KMS-11 (cell line): ENCODE measurements around the gene POU2AF1.

Source experiments
- H2AFZ ChIP-seq: fragments of 200-600 bp; sonication (generic); 2 replicates; pipeline ENCODE4 v1.6.1; 2016; ENCODE audit warnings: antibody characterized with exemption, mixed run types, low read depth
- H3K27ac ChIP-seq: fragments of 200-600 bp; sonication (generic); 2 replicates; pipeline ENCODE4 v1.6.1; 2016; ENCODE audit warnings: mild to moderate bottlenecking, mixed run types
- H3K27me3 ChIP-seq: fragments of 200-600 bp; sonication (generic); 2 replicates; pipeline ENCODE4 v1.6.1; 2017; ENCODE audit warnings: mild to moderate bottlenecking, low read depth, mixed run types, moderate library complexity; ENCODE audit not compliant: insufficient read depth
- H3K36me3 ChIP-seq: fragments of 200-600 bp; sonication (generic); 2 replicates; pipeline ENCODE4 v1.6.1; 2017; ENCODE audit warnings: mild to moderate bottlenecking, mixed run types; ENCODE audit not compliant: insufficient read depth
- H3K4me1 ChIP-seq: fragments of 200-600 bp; sonication (generic); 2 replicates; pipeline ENCODE4 v1.6.1; 2016; ENCODE audit warnings: mild to moderate bottlenecking, low read depth, mixed run types; ENCODE audit not compliant: poor library complexity, severe bottlenecking
- H3K4me2 ChIP-seq: fragments of 200-600 bp; sonication (generic); 2 replicates; pipeline ENCODE4 v1.7.0; 2016; ENCODE audit warnings: mild to moderate bottlenecking, mixed run types
- H3K4me3 ChIP-seq: fragments of 200-600 bp; sonication (generic); IDR thresholded peaks from 2 replicates; pipeline ENCODE4 v1.6.1; 2017; ENCODE audit warnings: low read depth, low read length, mixed read lengths; ENCODE audit not compliant: insufficient read depth
- H3K79me2 ChIP-seq: fragments of 200-600 bp; sonication (generic); 2 replicates; pipeline ENCODE4 v1.6.1; 2016; ENCODE audit warnings: low read depth, mixed run types; ENCODE audit not compliant: insufficient read depth
- H3K9ac ChIP-seq: fragments of 200-600 bp; sonication (generic); 2 replicates; pipeline ENCODE4 v1.6.1; 2016; ENCODE audit warnings: mild to moderate bottlenecking, mixed run types
- H4K20me1 ChIP-seq: fragments of 200-600 bp; sonication (generic); 2 replicates; pipeline ENCODE4 v1.6.1; 2016; ENCODE audit warnings: mild to moderate bottlenecking, mixed run types; ENCODE audit not compliant: insufficient read depth
- TF ChIP-seq, protein P1 (sequence below): fragments of 200-600 bp; sonication (generic); conservative IDR thresholded peaks from 2 replicates; pipeline ENCODE4 v1.6.1; 2017; ENCODE audit warnings: low read depth, mild to moderate bottlenecking, antibody characterized with exemption, low read length, moderate library complexity, mixed read lengths

POU2AF1 gene

DNA sequence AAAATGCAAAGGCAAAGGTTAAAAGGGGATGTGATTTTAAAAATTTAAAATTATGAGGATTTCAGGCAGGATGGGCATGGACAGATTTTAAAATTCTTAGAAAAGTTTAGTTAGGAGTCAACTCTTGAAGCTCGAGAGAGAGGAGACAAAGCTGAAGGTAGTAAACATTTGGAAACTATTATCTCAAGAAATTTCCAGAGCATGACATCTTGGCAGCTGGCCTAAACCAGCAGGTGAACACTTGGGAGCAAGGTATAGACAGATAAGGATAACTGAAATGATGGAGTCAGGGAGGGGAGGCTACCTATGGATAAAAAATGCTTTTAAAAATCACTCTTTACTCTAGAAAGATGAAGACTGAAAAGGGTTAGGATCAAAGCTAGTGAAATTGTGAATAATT, 67.0 kb downstream of the POU2AF1 start:
- H3K4me1 ChIP-seq = no peaks in the 10 kb centered on the region
- H3K9ac ChIP-seq = no peak overlapping the region
- H4K20me1 ChIP-seq = no peaks in the 10 kb centered on the region
- H3K4me3 ChIP-seq = no peak overlapping the region
- H3K27me3 ChIP-seq = no peaks in the 10 kb centered on the region
- no peak overlapping the region for H3K27ac ChIP-seq
- H3K4me2 ChIP-seq = no peak overlapping the region
- H3K79me2 ChIP-seq = no peaks in the 10 kb centered on the region
- TF ChIP-seq, protein P1, sequence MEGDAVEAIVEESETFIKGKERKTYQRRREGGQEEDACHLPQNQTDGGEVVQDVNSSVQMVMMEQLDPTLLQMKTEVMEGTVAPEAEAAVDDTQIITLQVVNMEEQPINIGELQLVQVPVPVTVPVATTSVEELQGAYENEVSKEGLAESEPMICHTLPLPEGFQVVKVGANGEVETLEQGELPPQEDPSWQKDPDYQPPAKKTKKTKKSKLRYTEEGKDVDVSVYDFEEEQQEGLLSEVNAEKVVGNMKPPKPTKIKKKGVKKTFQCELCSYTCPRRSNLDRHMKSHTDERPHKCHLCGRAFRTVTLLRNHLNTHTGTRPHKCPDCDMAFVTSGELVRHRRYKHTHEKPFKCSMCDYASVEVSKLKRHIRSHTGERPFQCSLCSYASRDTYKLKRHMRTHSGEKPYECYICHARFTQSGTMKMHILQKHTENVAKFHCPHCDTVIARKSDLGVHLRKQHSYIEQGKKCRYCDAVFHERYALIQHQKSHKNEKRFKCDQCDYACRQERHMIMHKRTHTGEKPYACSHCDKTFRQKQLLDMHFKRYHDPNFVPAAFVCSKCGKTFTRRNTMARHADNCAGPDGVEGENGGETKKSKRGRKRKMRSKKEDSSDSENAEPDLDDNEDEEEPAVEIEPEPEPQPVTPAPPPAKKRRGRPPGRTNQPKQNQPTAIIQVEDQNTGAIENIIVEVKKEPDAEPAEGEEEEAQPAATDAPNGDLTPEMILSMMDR = no peak
- no peaks in the 10 kb centered on the region for H3K36me3 ChIP-seq
- H2AFZ ChIP-seq = no peak overlapping the region

DNA sequence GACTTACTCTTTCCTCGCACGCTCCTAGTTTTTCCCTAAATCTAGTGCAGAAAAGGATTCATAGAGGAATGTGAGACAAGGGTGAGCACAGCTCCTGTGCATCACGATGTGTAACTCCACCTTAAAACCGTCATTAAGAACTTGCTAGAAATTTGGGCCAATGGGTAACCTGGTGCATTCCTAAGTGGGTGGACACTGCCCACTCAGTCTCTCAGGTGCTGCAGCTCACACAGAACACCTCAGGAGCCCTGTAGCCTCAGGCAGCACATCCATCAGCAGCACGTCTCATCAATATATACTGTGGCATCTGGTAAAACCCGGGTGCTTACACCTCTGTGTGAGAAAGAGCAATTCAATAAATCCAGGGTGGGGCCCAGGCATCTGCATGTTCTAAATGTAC, 68.4 kb downstream of the POU2AF1 start:
- Histone ChIP-seq H3K4me3 (no peak overlapping the region), H3K27ac (no peak overlapping the region), H3K27me3 (no peaks in the 10 kb centered on the region), H2AFZ (no peak overlapping the region), H3K79me2 (no peaks in the 10 kb centered on the region), H3K9ac (no peak overlapping the region), H3K4me1 (no peaks in the 10 kb centered on the region), H4K20me1 (no peaks in the 10 kb centered on the region), H3K4me2 (no peak overlapping the region), H3K36me3 (no peaks in the 10 kb centered on the region)
- TF ChIP-seq, protein P1 = no peak

DNA sequence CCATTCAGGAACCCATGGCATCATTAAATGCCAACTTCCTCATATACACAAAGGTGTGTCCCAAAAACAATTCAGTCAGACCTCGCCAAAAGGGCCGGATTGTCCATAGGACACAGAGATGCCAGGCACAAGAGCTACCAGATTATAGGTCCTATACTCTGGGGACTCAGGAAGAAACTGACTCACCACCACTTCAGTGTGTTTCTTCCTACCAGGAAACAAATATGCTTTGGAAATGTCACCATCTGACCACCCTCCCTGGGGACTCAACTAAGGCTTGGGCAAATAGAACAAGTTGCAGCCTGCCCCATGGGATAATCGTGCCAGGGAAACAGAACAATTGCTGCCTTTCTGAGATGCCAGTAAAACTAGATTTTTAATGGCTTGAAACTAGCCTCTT, 69.0 kb downstream of the POU2AF1 start:
- no peak overlapping the region for H2AFZ ChIP-seq
- H3K79me2 ChIP-seq = no peaks in the 10 kb centered on the region
- no peaks in the 10 kb centered on the region for H3K4me1 ChIP-seq
- no peak overlapping the region for H3K27ac ChIP-seq
- no peaks in the 10 kb centered on the region for H4K20me1 ChIP-seq
- TF ChIP-seq, protein P1 = no peak
- H3K4me2 ChIP-seq = no peak overlapping the region
- H3K4me3 ChIP-seq = no peak overlapping the region
- no peaks in the 10 kb centered on the region for H3K36me3 ChIP-seq
- no peak overlapping the region for H3K9ac ChIP-seq
- H3K27me3 ChIP-seq = no peaks in the 10 kb centered on the region

DNA sequence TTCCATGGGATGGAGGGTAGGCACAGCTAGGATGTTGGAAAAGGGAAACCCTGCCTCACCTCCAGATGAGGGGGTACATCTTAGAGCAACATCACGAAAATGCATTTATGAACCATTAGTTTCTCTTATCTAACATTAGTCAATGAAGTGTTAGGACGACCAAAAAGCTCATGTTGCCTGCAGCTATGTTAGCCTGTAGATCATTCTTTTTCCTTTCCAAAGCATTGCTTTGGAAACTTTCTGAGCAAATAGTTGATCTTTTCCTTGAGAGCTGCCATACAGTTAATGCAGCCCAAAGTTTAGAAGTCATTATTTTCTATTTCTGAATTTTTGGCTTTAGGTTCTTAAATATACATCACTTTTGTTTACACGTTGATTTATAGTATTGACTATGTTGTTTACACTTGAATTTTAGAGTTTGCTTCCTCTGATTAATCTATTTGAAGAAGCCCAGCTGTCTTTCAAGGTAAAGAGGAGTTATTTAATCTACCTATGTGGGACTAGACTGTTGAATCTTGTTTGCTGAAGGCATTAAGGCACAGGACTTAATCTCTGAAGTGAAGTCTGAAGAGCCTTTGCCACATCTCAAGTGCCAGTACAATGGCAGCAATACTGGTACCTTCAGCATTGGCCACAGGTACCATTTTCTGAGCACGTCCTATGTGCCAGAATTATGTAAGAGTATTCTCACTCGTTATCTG, 69.7 kb downstream of the POU2AF1 start:
- H2AFZ ChIP-seq = no peak overlapping the region
- H3K9ac ChIP-seq = no peak overlapping the region
- no peak overlapping the region for H3K27ac ChIP-seq
- H3K27me3 ChIP-seq = no peaks in the 10 kb centered on the region
- H3K36me3 ChIP-seq = no peaks in the 10 kb centered on the region
- H3K4me1 ChIP-seq = no peaks in the 10 kb centered on the region
- H3K79me2 ChIP-seq = no peaks in the 10 kb centered on the region
- H4K20me1 ChIP-seq = no peaks in the 10 kb centered on the region
- H3K4me3 ChIP-seq = no peak overlapping the region
- TF ChIP-seq, protein P1 = no peak
- no peak overlapping the region for H3K4me2 ChIP-seq
